Endothelial cell of umbilical vein (primary cell): ENCODE data around the gene MRAP. TPM values are rescaled to one million over a fixed set of nuclear protein-coding genes. Genes with fewer than 3 reads are reported as not detected.

Experiments used
- BruUV-seq: library from RNA; stranded (reverse); fragments of 400-500 nt; replicated peaks from 2 replicates; lab custom pipeline; 2021; lab: Mats Ljungman, UMichigan
- CTCF ChIA-PET: fragments of 300-600, 350-600 bp; sonication (Branson Sonifier 250); formaldehyde crosslinking; loops from one replicate; lab custom pipeline; 2021; ENCODE audit warnings: antibody characterized with exemption, inconsistent platforms; lab: Charles Lee
- POLR2A ChIA-PET: fragments of 300-600, 350-600 bp; sonication (Branson Sonifier 250); formaldehyde crosslinking; loops from one replicate; lab custom pipeline; 2021; ENCODE audit warnings: antibody characterized with exemption, inconsistent platforms; lab: Charles Lee
- DNase-seq: peaks from one replicate; pipeline ENCODE4 v3.0.0-alpha.2; 2011; ENCODE audit warnings: low read depth, low spot score
- FAIRE-seq: peaks from 2 replicates; lab custom pipeline; 2011; peaks lifted over from hg19 to GRCh38; lab: Jason Lieb, UNC
- H2AFZ ChIP-seq: 2 replicates; pipeline ENCODE4 v1.6.0; 2012; ENCODE audit warnings: low read depth, low read length, control low read depth, inconsistent platforms
- H3K27ac ChIP-seq: 2 replicates; pipeline ENCODE4 v1.5.1; 2011; ENCODE audit warnings: low read depth, mild to moderate bottlenecking, control low read depth, low read length, moderate library complexity; ENCODE audit not compliant: insufficient read depth
- H3K27me3 ChIP-seq, 2 experiments: 2 replicates each; pipeline versions ENCODE4 v1.6.0 to v1.6.1; 2011; ENCODE audit warnings: low read length in 2 of 2, mixed read lengths in 1 of 2; ENCODE audit not compliant: control insufficient read depth in 2 of 2, insufficient read depth in 2 of 2
- H3K36me3 ChIP-seq, 2 experiments: 2 replicates in 1 of 2; 3 replicates in 1 of 2; pipeline ENCODE4 v1.5.1; 2011; ENCODE audit warnings: low read length in 2 of 2, mild to moderate bottlenecking in 1 of 2, moderate library complexity in 1 of 2; ENCODE audit not compliant: control insufficient read depth in 2 of 2, insufficient read depth in 2 of 2; ENCODE audit errors: extremely low read depth in 1 of 2
- H3K4me1 ChIP-seq: 3 replicates; pipeline ENCODE4 v1.5.1; 2011; ENCODE audit warnings: mild to moderate bottlenecking, low read length; ENCODE audit not compliant: control insufficient read depth, insufficient read depth; ENCODE audit errors: extremely low read depth
- H3K4me2 ChIP-seq: 2 replicates; pipeline ENCODE4 v1.6.1; 2011; ENCODE audit warnings: low read length, control low read depth, mixed read lengths; ENCODE audit not compliant: insufficient read depth
- H3K4me3 ChIP-seq, 3 experiments: fragments of 200-600 bp in 1 of 3; sonication (generic), shearing (Covaris generic) in 1 of 3; replicated peaks in 1 of 3; 2 replicates each; pipeline ENCODE4 v1.5.1; 2011 to 2016; ENCODE audit warnings: control low read depth in 3 of 3, low read length in 3 of 3, mild to moderate bottlenecking in 2 of 3, inconsistent platforms in 1 of 3, low read depth in 1 of 3, moderate library complexity in 1 of 3; ENCODE audit not compliant: insufficient read depth in 1 of 3
- H3K79me2 ChIP-seq: 2 replicates; pipeline ENCODE4 v1.6.0; 2012; ENCODE audit warnings: low read length, inconsistent platforms; ENCODE audit not compliant: control insufficient read depth, insufficient read depth
- H3K9ac ChIP-seq: replicated peaks from 2 replicates; pipeline ENCODE3; 2011; ENCODE audit warnings: low read length, control low read depth; ENCODE audit not compliant: insufficient read depth; ENCODE audit errors: extremely low read depth
- H3K9me1 ChIP-seq: replicated peaks from 3 replicates; pipeline ENCODE4 v1.6.0; 2011; ENCODE audit warnings: mild to moderate bottlenecking, low read length; ENCODE audit not compliant: control insufficient read depth, insufficient read depth; ENCODE audit errors: extremely low read depth
- H3K9me3 ChIP-seq: replicated peaks from 2 replicates; pipeline ENCODE4 v1.5.1; 2012; ENCODE audit warnings: low read length, inconsistent platforms; ENCODE audit not compliant: control insufficient read depth, insufficient read depth
- H4K20me1 ChIP-seq: replicated peaks from 2 replicates; pipeline ENCODE3; 2011; ENCODE audit warnings: mild to moderate bottlenecking, low read length; ENCODE audit not compliant: control insufficient read depth, insufficient read depth; ENCODE audit errors: extremely low read depth
- EZH2 ChIP-seq: IDR thresholded peaks from 2 replicates; pipeline ENCODE4 v1.6.1; 2012; ENCODE audit warnings: borderline replicate concordance, low read depth, mild to moderate bottlenecking, moderate library complexity, low read length, inconsistent platforms; ENCODE audit not compliant: severe bottlenecking
- FOS ChIP-seq: IDR thresholded peaks from 2 replicates; pipeline ENCODE4 v1.6.1; 2011; ENCODE audit warnings: mild to moderate bottlenecking, low read length, moderate library complexity, borderline replicate concordance; ENCODE audit not compliant: insufficient read depth
- GATA2 ChIP-seq: IDR thresholded peaks from 2 replicates; pipeline ENCODE4 v1.7.0; 2011; ENCODE audit warnings: low read depth, mild to moderate bottlenecking, moderate library complexity, mixed read lengths, low read length; ENCODE audit not compliant: insufficient read length, insufficient read depth
- JUN ChIP-seq: IDR thresholded peaks from 2 replicates; pipeline ENCODE4 v1.6.1; 2011; ENCODE audit warnings: borderline replicate concordance, low read depth; ENCODE audit not compliant: insufficient read length, insufficient read depth
- MYC ChIP-seq: IDR thresholded peaks from one replicate; pipeline ENCODE4 v1.6.1; 2011; ENCODE audit warnings: mild to moderate bottlenecking, low read depth, low read length
- POLR2A ChIP-seq: IDR thresholded peaks from 2 replicates; pipeline ENCODE4 v1.6.1; 2012; ENCODE audit warnings: low read depth, mild to moderate bottlenecking, control low read depth, low read length
- POLR2AphosphoS5 ChIP-seq: IDR thresholded peaks from 2 replicates; pipeline ENCODE4 v1.6.1; 2012; ENCODE audit warnings: low read depth, mild to moderate bottlenecking, control low read depth, low read length, moderate library complexity; ENCODE audit not compliant: insufficient read depth
- dilution Hi-C: fragments of 300-500 bp; cut with MboI; formaldehyde crosslinking; loops from one replicate; pipeline ENCODE4 v1.15.0; 2019; ENCODE audit warnings: low sequenced_read_pairs; ENCODE audit not compliant: extremely low pct_ligation_motif_present
- intact Hi-C: fragments of 100-400 bp; cut with micrococcal nuclease; formaldehyde crosslinking; loops from one replicate; pipeline ENCODE4 v1.10.0; 2022
- polyA plus RNA-seq, 4 experiments: library from polyadenylated mRNA; depleted of rRNA in 3 of 4; stranded (reverse) in 3 of 4; unstranded in 1 of 4; fragments of >200 nt; gene quantifications; 2 replicates each; pipeline versions ENCODE4 v1.2.1 to v1.2.3, GENCODE V29; 2011 to 2012; ENCODE audit warnings: missing spikeins in 1 of 4
- total RNA-seq: library from RNA; stranded (reverse); gene quantifications from 2 replicates; pipeline ENCODE4 v1.2.3, GENCODE V29; 2021
- TF ChIP-seq, protein P1 (sequence below): IDR thresholded peaks from 2 replicates; pipeline ENCODE4 v1.6.1; 2011; ENCODE audit not compliant: insufficient read depth, insufficient read length
- TF ChIP-seq, protein P2 (sequence below), 2 donors: IDR thresholded peaks; 1 replicate in 1 of 2; 2 replicates in 1 of 2; pipeline ENCODE4 v1.5.1; 2011; ENCODE audit warnings: low read length in 2 of 2, mild to moderate bottlenecking in 2 of 2, moderate library complexity in 2 of 2, control low read depth in 1 of 2, inconsistent platforms in 1 of 2, low read depth in 1 of 2; ENCODE audit not compliant: insufficient read depth in 1 of 2; ENCODE audit errors: extremely low read depth in 1 of 2

Gene MRAP
- total and polyA plus RNA-seq, 2 donors (not counting 3 experiments of a cell fraction or from before 2014, with no cell fraction given): not detected

DNA sequence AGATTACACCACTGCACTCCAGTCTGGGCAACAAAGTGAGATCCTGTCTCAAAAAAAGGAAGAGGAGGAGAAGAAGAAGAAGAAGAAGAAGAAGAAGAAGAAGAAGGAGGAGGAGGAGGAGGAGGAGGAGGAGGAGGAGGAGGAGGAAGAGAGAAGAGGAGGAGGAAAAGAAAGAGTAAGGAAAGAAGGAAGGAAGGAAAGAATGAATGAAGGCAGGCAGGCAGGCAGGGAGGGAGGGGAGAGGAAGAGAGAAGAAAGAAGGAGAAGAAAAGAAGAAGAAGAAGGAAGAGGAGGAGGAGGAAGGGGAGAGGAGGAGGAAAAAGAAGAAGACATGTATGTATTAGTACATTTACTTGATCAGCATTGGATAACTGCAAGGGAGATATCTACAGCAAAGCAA is 46.5 kb upstream of the MRAP start:
- H3K27ac ChIP-seq: no peak overlapping the region
- CTCF ChIA-PET: no interaction called here
- no TSS peak for BruUV-seq
- H3K36me3 ChIP-seq: no peaks in the 10 kb centered on the region
- FAIRE-seq: no peak
- DNase-seq: no peak
- H3K9ac ChIP-seq: no peak overlapping the region
- no peaks in the 10 kb centered on the region for H3K79me2 ChIP-seq
- dilution Hi-C loops: no loop called here
- H3K9me3 ChIP-seq: no peaks in the 10 kb centered on the region
- H3K27me3 ChIP-seq: peaks cover 0 to 3% of the 10 kb centered on the region in 2 experiments
- intact Hi-C loops: loop anchor here (10.0 kb wide), 1 partner anchor 267 kb away; no protein-coding TSS in a partner anchor
- no peak for TF ChIP-seq POLR2AphosphoS5
- TF ChIP-seq, protein P1, sequence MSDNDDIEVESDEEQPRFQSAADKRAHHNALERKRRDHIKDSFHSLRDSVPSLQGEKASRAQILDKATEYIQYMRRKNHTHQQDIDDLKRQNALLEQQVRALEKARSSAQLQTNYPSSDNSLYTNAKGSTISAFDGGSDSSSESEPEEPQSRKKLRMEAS: no peak
- TF ChIP-seq JUN: no peak
- no peak for TF ChIP-seq EZH2
- no peak overlapping the region for H3K4me2 ChIP-seq
- H3K4me3 ChIP-seq: no peak overlapping the region
- no peaks in the 10 kb centered on the region for H3K9me1 ChIP-seq
- H2AFZ ChIP-seq: no peak overlapping the region
- H3K4me1 ChIP-seq: peaks cover 20% of the 10 kb centered on the region
- POLR2A ChIA-PET: no interaction called here
- no peaks in the 10 kb centered on the region for H4K20me1 ChIP-seq

DNA sequence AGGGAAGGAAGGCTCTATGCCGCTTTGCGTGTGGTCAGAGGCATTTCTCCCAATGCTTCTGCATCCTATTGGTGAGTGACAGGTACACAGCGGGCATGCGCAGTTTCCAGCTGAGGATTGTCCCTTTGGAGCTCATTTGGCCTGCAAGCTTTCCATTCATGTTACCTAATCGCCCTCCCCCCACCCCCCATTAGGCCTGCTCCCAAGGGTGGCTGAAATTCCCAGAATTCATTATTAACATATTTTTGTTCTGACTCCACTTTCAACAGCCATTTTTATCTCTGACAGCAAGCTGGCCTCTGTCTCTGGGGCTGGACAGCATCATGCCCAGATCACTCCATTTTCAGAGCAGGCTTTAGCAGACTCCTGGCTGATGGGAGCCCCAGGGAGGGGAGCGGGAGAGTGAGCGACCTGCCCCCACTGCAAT is 45.4 kb upstream of the MRAP start:
- Histone ChIP-seq H3K9me1 (no peaks in the 10 kb centered on the region), H4K20me1 (no peaks in the 10 kb centered on the region), H3K9me3 (no peaks in the 10 kb centered on the region), H3K79me2 (no peaks in the 10 kb centered on the region), H3K9ac (no peak overlapping the region), H3K4me2 (no peak overlapping the region), H2AFZ (no peak overlapping the region), H3K36me3 (no peaks in the 10 kb centered on the region), H3K27ac (no peak overlapping the region), H3K27me3 (peaks cover 0 to 3% of the 10 kb centered on the region in 2 experiments), H3K4me3 (no peak overlapping the region), H3K4me1 (peaks cover 26% of the 10 kb centered on the region)
- no TSS peak for BruUV-seq
- CTCF ChIA-PET: interaction anchor here (1.1 kb wide), 1 partner anchor 387 kb away, joined by 4 read pairs; no protein-coding TSS in a partner anchor
- TF ChIP-seq, protein P2, sequence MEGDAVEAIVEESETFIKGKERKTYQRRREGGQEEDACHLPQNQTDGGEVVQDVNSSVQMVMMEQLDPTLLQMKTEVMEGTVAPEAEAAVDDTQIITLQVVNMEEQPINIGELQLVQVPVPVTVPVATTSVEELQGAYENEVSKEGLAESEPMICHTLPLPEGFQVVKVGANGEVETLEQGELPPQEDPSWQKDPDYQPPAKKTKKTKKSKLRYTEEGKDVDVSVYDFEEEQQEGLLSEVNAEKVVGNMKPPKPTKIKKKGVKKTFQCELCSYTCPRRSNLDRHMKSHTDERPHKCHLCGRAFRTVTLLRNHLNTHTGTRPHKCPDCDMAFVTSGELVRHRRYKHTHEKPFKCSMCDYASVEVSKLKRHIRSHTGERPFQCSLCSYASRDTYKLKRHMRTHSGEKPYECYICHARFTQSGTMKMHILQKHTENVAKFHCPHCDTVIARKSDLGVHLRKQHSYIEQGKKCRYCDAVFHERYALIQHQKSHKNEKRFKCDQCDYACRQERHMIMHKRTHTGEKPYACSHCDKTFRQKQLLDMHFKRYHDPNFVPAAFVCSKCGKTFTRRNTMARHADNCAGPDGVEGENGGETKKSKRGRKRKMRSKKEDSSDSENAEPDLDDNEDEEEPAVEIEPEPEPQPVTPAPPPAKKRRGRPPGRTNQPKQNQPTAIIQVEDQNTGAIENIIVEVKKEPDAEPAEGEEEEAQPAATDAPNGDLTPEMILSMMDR (IDR thresholded peaks at IDR 0.05; ENCODE audit: extremely low read depth in 1 of 2, insufficient read depth in 1 of 2, low read depth in 1 of 2, low read length in 2 of 2): no peak
- TF ChIP-seq FOS (no peak), JUN (no peak), GATA2 (no peak), EZH2 (no peak), POLR2AphosphoS5 (no peak), MYC (no peak), POLR2A (no peak)
- TF ChIP-seq, protein P1: no peak
- no peak for DNase-seq
- dilution Hi-C loops: no loop called here
- POLR2A ChIA-PET: no interaction called here
- FAIRE-seq: no peak
- intact Hi-C loops: loop anchor here (10.0 kb wide), 1 partner anchor 268 kb away; no protein-coding TSS in a partner anchor
